Upper lobe of left lung (tissue), 6 donors: Measurements from ENCODE around the gene GABRR3. TPM values are rescaled to one million over a fixed set of nuclear protein-coding genes. Genes with fewer than 3 reads are reported as not detected.

ENCODE experiments used
- ATAC-seq, 2 donors: fragments of 200-7000 bp; cut with Tn5 transposase; one replicate each; pipeline ENCODE4 v1.9.1; 2022; ENCODE audit warnings: mild to moderate bottlenecking in 2 of 2, moderate library complexity in 2 of 2; ENCODE audit not compliant: low FRiP score in 2 of 2
- DNase-seq, 2 donors: peaks; one replicate each; pipeline ENCODE4 v3.0.0-alpha.2; 2019 to 2020
- H3K27ac ChIP-seq, 4 donors: fragments of 200-600 bp; sonication (generic); one replicate each; pipeline ENCODE4 v1.5.1; 2016 to 2019
- H3K27me3 ChIP-seq, 4 donors: fragments of 200-600 bp; sonication (generic); one replicate each; pipeline ENCODE4 v1.5.1; 2017 to 2019
- H3K36me3 ChIP-seq, 4 donors: fragments of 200-600 bp; sonication (generic); one replicate each; pipeline ENCODE4 v1.5.1; 2016 to 2019
- H3K4me1 ChIP-seq, 4 donors: fragments of 200-600 bp; sonication (generic); one replicate each; pipeline ENCODE4 v1.5.1; 2018 to 2019
- H3K4me3 ChIP-seq, 4 donors: fragments of 200-600 bp; sonication (generic); one replicate each; pipeline ENCODE4 v1.5.1; 2017 to 2019; ENCODE audit warnings: mild to moderate bottlenecking in 2 of 4, moderate library complexity in 1 of 4
- H3K9me3 ChIP-seq, 4 donors: fragments of 200-600 bp; sonication (generic); one replicate each; pipeline ENCODE4 v1.5.1; 2018 to 2019
- EP300 ChIP-seq, 4 donors: sonication (generic); formaldehyde crosslinking; IDR thresholded peaks; one replicate each; pipeline ENCODE4 v1.5.1; 2017; ENCODE audit warnings: antibody characterized with exemption in 4 of 4, control low read depth in 2 of 4
- POLR2A ChIP-seq, 4 donors: fragments of 450-650 bp; IDR thresholded peaks; one replicate each; pipeline ENCODE4 v1.5.1; 2016 to 2017; ENCODE audit warnings: antibody characterized with exemption in 4 of 4, mild to moderate bottlenecking in 2 of 4
- POLR2AphosphoS5 ChIP-seq, 2 donors: sonication (generic); formaldehyde crosslinking; IDR thresholded peaks; one replicate each; pipeline ENCODE4 v1.5.1; 2017; ENCODE audit warnings: antibody characterized with exemption in 2 of 2
- WGBS, 2 donors: methylation state at CpG; one replicate each; pipeline ENCODE4 v1.1.5; 2017 to 2018; 5-methylcytosine and 5-hydroxymethylcytosine counted together
- total RNA-seq, 6 donors: library from RNA; depleted of rRNA in 4 of 6; stranded (reverse); fragments of >200 nt in 4 of 6; gene quantifications; one replicate each; pipeline versions ENCODE4 v1.1.0 to v1.2.1, GENCODE V29; 2016 to 2021
- TF ChIP-seq, protein P1 (sequence below), 6 experiments: fragments of 450-650 bp in 4 of 6; fragments of 200-600 bp in 2 of 6; sonication (generic) in 2 of 6; IDR thresholded peaks; one replicate each; pipeline ENCODE4 v1.5.1; 2016 to 2019; ENCODE audit warnings: antibody characterized with exemption in 6 of 6
- donor health status: DM: no; HTN: no; CAD: no; lungs with moderate emphysema.
- donor health status: DM: no; HTN: yes; CAD: no; lungs with severe emphysema.

The GABRR3 gene
- total RNA-seq, 6 donors from 2014 or later: not detected

DNA sequence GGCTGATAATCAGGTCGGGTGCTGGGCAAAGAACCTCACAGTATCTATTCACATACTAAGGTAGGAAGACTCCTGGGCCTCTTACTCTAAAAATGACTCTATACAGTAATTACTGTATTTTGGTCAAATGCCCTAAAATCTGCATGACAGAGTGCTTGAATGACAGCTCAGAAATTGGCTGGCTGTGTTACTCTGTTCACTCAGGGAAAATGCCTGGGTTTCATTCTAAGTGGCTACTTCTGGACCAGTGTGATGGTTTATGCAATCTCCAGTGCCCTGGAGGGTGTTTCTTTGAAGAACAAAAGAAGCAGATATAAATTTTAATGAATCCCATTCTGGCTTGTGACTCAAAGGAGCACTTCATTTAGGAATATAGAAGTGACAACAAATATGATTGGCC is 2.2 kb downstream of the GABRR3 start:
- Histone ChIP-seq H3K4me1 (no peaks in the 10 kb centered on the region), H3K27ac (no peak overlapping the region), H3K9me3 (no peaks in the 10 kb centered on the region), H3K36me3 (no peaks in the 10 kb centered on the region), H3K4me3 (no peak overlapping the region), H3K27me3 (no peaks in the 10 kb centered on the region)
- DNase-seq (no peak), ATAC-seq (no peak)
- TF ChIP-seq EP300 (IDR thresholded peaks at IDR 0.05) (no peak), POLR2A (IDR thresholded peaks at IDR 0.05) (no peak), POLR2AphosphoS5 (IDR thresholded peaks at IDR 0.05) (no peak)
- TF ChIP-seq, protein P1, sequence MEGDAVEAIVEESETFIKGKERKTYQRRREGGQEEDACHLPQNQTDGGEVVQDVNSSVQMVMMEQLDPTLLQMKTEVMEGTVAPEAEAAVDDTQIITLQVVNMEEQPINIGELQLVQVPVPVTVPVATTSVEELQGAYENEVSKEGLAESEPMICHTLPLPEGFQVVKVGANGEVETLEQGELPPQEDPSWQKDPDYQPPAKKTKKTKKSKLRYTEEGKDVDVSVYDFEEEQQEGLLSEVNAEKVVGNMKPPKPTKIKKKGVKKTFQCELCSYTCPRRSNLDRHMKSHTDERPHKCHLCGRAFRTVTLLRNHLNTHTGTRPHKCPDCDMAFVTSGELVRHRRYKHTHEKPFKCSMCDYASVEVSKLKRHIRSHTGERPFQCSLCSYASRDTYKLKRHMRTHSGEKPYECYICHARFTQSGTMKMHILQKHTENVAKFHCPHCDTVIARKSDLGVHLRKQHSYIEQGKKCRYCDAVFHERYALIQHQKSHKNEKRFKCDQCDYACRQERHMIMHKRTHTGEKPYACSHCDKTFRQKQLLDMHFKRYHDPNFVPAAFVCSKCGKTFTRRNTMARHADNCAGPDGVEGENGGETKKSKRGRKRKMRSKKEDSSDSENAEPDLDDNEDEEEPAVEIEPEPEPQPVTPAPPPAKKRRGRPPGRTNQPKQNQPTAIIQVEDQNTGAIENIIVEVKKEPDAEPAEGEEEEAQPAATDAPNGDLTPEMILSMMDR (IDR thresholded peaks at IDR 0.05): no peak
- 56 to 76% methylated on average over 1 of the region's 1 CpG for WGBS, 2 donors

DNA sequence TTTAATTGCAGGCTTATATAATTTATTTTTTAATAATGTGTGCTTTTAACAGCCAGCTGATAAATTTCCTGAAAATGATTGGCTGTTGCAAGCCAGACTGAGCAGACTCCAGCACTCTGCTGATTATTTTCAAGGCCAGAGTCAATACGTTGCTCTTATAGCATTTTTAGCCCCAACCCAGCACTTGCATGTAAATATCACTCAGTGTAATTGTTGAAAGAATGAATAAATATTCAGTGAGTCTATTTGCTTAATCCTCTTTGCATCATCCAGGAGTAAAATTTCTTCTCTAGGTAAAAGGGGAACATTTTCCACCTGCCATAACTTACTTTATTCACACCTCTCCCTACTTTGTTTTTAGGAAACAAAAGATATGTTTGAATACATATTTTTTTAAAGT is 2.9 kb downstream of the GABRR3 start:
- H3K9me3 ChIP-seq: no peaks in the 10 kb centered on the region
- no peak for DNase-seq
- ATAC-seq: no peak
- TF ChIP-seq POLR2A (IDR thresholded peaks at IDR 0.05) (no peak), POLR2AphosphoS5 (IDR thresholded peaks at IDR 0.05) (no peak), EP300 (IDR thresholded peaks at IDR 0.05) (no peak)
- TF ChIP-seq, protein P1 (IDR thresholded peaks at IDR 0.05): no peak
- no peaks in the 10 kb centered on the region for H3K4me1 ChIP-seq
- H3K27me3 ChIP-seq: no peaks in the 10 kb centered on the region
- no peaks in the 10 kb centered on the region for H3K36me3 ChIP-seq
- H3K4me3 ChIP-seq: no peak overlapping the region
- WGBS, 2 donors: 29 to 61% methylated on average over 1 of the region's 1 CpG
- H3K27ac ChIP-seq: no peak overlapping the region

DNA sequence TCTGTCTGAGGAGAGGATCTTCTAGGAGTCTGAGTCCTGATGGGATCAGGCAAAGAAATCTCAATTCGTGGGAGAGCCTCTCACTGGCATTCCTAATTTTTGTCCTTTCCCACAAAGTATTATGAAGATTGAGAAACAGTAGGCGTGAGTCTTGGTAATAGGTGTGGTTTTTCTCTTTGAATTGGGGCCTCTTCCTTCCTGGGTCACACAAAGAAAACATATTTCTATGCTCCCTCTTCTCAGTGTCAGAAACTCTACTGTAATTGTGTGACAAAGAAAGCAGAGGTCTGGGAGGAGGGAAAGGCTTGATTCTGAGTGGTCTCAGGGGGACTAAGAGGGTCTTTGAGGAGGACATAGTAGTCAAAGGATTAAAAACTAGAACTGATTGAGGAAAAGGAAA is 6.0 kb downstream of the GABRR3 start:
- Histone ChIP-seq H3K27me3 (no peaks in the 10 kb centered on the region), H3K36me3 (no peaks in the 10 kb centered on the region), H3K27ac (no peak overlapping the region), H3K4me3 (no peak overlapping the region), H3K4me1 (no peaks in the 10 kb centered on the region), H3K9me3 (no peaks in the 10 kb centered on the region)
- DNase-seq (no peak), ATAC-seq (no peak)
- TF ChIP-seq EP300 (IDR thresholded peaks at IDR 0.05) (no peak), POLR2AphosphoS5 (IDR thresholded peaks at IDR 0.05) (no peak), POLR2A (IDR thresholded peaks at IDR 0.05) (no peak)
- TF ChIP-seq, protein P1 (IDR thresholded peaks at IDR 0.05): no peak
- WGBS, 2 donors: 25 to 41% methylated on average over 2 of the region's 2 CpGs

DNA sequence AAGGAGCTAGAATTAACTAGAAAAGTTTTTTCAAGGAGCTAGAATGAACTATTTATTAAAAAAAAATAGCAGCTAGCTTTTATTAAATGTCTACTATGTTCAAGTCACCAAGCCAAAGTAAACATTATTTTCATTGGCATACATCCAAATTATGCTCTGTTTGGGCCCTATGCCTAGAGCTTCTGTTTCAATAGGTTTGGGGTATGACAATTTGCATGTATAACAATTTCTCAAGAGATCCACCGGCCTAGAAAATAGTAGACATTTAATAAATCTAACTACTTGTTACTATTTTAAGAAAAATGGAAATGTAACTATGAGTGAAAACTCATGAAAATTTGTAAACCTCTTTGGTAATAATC is 8.0 kb downstream of the GABRR3 start:
- no peaks in the 10 kb centered on the region for H3K4me1 ChIP-seq
- 26 to 40% methylated on average over 1 of the region's 1 CpG for WGBS, 2 donors
- no peak overlapping the region for H3K4me3 ChIP-seq
- no peaks in the 10 kb centered on the region for H3K27me3 ChIP-seq
- no peak overlapping the region for H3K27ac ChIP-seq
- DNase-seq (no peak), ATAC-seq (no peak)
- TF ChIP-seq POLR2AphosphoS5 (IDR thresholded peaks at IDR 0.05) (no peak), EP300 (IDR thresholded peaks at IDR 0.05) (no peak), POLR2A (IDR thresholded peaks at IDR 0.05) (no peak)
- TF ChIP-seq, protein P1 (IDR thresholded peaks at IDR 0.05): no peak
- no peaks in the 10 kb centered on the region for H3K9me3 ChIP-seq
- H3K36me3 ChIP-seq: no peaks in the 10 kb centered on the region

DNA sequence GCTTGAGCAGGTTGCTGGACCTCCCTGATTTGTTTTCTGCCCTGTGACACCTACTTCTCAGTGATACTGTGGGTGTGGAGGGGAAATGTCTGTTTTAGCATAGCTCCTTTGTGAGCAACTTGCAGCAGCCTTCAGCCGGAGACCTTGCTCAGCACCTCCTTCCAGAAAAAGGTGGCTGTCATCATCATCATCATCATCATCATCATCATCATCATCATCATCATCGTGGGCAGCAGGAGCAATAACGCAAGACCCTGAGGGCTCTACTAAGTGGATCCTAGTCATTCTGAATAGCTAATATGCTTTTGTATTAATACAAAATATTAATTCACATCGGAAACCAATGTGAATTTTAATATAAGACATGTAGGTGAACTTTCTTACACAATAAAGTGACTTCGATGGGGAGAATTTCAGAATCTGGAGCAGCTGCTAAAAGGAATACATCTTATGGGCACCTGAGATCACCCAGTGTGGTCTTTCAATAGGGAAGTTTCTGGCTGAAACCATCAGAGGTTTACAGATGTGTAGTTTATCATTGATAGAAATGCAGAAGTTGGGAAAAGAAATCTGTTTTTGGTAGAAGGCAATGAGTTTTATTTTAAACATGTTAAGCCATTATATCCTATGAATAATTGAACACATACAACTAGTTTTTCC is 8.6 kb downstream of the GABRR3 start:
- 82 to 90% methylated on average over 5 of the region's 5 CpGs for WGBS, 2 donors
- TF ChIP-seq POLR2A (IDR thresholded peaks at IDR 0.05) (no peak), POLR2AphosphoS5 (IDR thresholded peaks at IDR 0.05) (no peak), EP300 (IDR thresholded peaks at IDR 0.05) (no peak)
- TF ChIP-seq, protein P1 (IDR thresholded peaks at IDR 0.05): no peak
- H3K9me3 ChIP-seq: no peaks in the 10 kb centered on the region
- no peak for DNase-seq
- H3K4me1 ChIP-seq: no peaks in the 10 kb centered on the region
- no peak for ATAC-seq
- H3K36me3 ChIP-seq: no peaks in the 10 kb centered on the region
- H3K4me3 ChIP-seq: no peak overlapping the region
- no peak overlapping the region for H3K27ac ChIP-seq
- no peaks in the 10 kb centered on the region for H3K27me3 ChIP-seq
